Fibroblast of the aortic adventitia (primary cell): ENCODE data around the gene PPP1R3G. TPM values are rescaled to one million over a fixed set of nuclear protein-coding genes. Genes with fewer than 3 reads are reported as not detected.
A peak's percentile ranks its signal among the peaks of the same experiment; 100 is the strongest.

Experiments
- DNase-seq: peaks from one replicate; pipeline ENCODE4 v3.0.0-alpha.2; 2010; ENCODE audit warnings: low read depth
- H3K4me3 ChIP-seq: 2 replicates; pipeline ENCODE4 v1.5.1; 2011; ENCODE audit warnings: low read depth, mild to moderate bottlenecking, control low read depth, low read length, moderate library complexity
- total RNA-seq: library from RNA; depleted of rRNA; stranded (reverse); fragments of >200 nt; gene quantifications from 2 replicates; pipeline ENCODE4 v1.2.3, GENCODE V29; 2012; ENCODE audit warnings: low replicate concordance
- TF ChIP-seq, protein P1 (sequence below): IDR thresholded peaks from 2 replicates; pipeline ENCODE4 v1.5.1; 2011; ENCODE audit warnings: mild to moderate bottlenecking, low read length, control low read depth, inconsistent platforms; ENCODE audit not compliant: insufficient read depth

Gene PPP1R3G
- total RNA-seq, 1 donor = 10.1 TPM

DNA sequence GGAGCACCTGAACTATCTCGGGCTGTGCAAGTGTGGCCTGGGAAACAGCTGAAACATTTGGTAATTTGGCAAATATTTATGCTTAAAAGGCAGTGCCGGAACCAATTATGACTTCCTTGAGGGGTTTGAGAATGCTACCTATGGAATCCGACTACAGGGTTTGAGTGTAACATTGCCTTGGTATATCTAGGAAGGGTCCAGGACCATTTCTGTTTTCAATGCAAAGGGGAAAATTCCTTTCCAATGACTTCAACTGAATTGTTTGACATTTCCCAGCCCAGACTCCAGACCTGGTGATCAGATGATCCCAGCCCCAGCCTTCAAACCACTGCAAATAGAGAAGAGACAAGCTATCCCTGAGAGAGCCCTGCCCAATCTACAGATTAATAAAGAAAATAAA lies 4.6 kb upstream of the PPP1R3G start:
- H3K4me3 ChIP-seq = no peak overlapping the region
- no peak for DNase-seq
- TF ChIP-seq, protein P1, sequence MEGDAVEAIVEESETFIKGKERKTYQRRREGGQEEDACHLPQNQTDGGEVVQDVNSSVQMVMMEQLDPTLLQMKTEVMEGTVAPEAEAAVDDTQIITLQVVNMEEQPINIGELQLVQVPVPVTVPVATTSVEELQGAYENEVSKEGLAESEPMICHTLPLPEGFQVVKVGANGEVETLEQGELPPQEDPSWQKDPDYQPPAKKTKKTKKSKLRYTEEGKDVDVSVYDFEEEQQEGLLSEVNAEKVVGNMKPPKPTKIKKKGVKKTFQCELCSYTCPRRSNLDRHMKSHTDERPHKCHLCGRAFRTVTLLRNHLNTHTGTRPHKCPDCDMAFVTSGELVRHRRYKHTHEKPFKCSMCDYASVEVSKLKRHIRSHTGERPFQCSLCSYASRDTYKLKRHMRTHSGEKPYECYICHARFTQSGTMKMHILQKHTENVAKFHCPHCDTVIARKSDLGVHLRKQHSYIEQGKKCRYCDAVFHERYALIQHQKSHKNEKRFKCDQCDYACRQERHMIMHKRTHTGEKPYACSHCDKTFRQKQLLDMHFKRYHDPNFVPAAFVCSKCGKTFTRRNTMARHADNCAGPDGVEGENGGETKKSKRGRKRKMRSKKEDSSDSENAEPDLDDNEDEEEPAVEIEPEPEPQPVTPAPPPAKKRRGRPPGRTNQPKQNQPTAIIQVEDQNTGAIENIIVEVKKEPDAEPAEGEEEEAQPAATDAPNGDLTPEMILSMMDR = no peak

DNA sequence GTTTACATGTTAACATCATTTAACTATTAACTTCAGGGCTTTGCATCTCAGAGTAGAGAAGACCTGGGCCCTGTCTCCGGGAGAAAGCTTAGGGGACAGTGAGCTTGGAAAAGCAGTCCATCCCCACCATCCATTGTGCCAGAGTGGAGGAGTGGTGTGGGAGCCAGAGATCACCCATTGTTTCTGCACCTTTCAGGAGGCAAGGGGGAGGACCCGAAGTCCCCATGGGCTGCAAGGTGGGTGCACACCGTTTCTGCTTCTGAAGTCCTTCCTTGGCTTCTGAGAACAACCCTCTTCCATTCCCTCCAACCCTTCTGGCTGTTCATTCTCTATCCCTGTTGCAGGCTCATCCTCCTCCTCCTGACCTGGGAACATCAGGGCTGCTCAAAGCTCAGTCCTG lies 4.0 kb upstream of the PPP1R3G start:
- TF ChIP-seq, protein P1 = no peak
- DNase-seq = no peak
- H3K4me3 ChIP-seq = no peak overlapping the region

DNA sequence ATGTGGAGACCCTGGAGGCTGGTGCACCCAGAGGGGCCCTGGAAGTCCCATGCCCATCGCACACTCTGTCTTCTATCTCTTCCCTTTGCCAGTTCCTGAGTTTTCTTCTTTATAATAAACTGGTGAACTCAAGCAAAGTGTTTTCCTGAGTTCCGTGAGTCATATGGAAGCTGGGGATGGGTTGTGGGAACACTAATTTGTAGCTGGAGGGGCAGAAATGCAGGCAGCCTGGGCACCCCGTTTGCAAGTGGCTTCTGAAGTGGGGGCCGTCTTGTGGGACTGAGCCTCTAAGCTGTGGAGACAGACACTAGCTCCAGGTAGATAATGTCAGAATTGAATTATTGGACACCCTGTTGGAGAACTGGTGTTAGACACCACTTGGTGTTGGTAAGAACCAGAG lies 3.2 kb upstream of the PPP1R3G start:
- TF ChIP-seq, protein P1 = no peak
- DNase-seq = no peak
- H3K4me3 ChIP-seq = no peak overlapping the region

DNA sequence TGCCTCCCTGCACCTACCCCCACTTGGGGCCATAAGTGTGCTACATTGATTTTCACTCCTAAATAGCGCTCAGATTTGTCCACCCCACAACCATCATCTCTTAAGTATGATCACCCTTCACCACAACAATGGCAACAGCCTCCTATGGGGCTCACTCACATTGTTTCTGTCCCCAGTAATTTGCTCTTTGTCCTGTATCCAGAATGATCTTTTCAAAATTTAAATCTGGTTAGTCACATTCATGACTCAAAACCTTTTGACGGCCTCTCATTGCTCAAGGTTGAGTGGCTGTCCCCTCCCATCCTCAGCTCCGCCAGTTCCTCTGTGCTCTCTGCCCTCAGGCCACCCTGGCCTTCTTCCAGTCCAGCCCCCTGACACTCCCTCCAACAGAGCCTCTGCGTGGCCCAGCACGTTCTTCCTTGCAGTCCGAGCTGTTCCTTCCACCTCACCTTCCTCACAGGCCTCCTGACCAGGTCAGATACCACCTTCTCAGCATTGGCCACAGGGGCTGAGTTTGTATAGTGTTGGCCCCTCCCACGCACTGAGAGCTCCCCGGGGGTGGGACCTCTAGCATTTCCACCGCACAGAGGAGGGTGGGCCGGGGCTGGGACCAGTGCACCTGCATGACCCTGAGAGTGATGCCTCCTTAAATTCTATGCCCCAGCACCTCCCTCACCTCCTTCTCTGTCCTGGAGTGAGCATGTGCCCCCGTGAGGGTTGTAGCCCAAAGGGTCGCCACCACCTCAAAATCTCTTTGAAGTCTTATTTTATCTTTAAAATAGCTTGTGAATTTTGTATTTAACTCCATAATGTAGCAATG lies 2.4 kb upstream of the PPP1R3G start:
- TF ChIP-seq, protein P1 = no peak
- no peak overlapping the region for H3K4me3 ChIP-seq
- DNase-seq = peak; percentile 78

DNA sequence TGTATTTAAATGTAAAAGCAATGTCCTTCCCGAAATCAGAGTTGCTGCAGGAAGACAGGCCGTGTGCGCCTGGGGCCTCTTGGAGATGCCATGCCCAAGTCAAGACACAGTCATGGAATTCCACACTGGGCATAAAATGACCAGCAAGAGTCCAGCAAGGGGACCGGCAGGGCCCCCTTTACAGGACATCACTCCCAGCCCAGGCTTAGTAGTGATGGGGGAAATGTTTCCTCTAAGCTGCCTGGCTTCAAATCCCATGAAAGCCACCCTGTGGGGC lies 1.9 kb upstream of the PPP1R3G start:
- no peak for DNase-seq
- no peak overlapping the region for H3K4me3 ChIP-seq
- TF ChIP-seq, protein P1 = no peak

DNA sequence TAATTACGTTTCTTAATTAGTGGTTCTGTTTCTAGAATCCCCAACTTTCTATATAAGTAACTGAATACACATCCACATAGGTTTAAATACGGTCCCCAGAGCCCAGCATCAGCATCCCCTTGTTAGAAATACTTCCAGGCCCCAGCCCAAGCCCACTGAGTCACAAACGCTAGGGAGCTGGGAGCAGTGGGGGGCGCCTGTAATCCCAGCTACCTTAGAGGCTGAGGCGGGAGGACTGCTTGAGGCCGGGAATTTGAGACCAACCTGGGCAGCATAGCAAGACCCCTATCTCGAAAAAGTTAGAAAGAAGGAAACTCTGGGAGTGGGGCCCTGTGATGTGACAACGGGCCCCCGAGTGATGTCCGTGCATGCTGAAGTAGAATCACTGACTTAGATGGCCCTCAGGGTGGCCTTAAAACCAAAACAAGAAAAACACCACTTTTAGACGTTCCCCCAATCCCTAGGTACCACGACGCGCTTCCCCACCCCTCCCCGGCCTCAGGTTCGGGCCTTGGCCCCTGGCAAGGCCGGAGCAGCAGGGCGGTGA lies 1.3 kb upstream of the PPP1R3G start:
- DNase-seq = no peak
- peak overlapping the region; percentile 9 for H3K4me3 ChIP-seq
- TF ChIP-seq, protein P1 = no peak

DNA sequence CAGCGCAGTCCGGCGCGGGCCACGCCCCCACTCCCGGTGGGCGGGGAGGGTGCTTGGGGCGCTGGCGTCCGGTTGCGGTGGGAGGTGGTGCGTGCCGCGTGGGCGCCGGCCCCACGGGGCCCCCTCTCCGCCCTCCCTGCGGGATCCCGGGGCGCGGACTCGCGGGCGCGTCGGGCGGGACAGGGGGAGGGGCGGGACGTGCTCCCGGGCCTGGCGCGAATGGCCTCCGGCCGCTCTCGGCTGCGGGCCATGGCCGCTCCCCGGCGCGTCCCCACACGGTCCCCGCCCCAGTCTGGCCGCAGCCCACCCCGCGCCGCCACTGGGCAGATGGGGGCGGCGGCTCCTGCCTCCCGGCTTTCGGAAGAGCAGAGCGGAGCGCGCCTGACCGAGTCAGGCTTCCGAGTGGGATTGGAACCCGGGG lies 771 bp upstream of the PPP1R3G start:
- TF ChIP-seq, protein P1 = no peak
- no peak for DNase-seq
- peak overlapping the region; percentile 62 for H3K4me3 ChIP-seq
